Left hindlimb (tissue), 1 donor: ENCODE results near the gene SEMA3G.

Experiments
- DNase-seq: peaks from one replicate; pipeline ENCODE4 v3.0.0-alpha.2; 2018

The SEMA3G gene

DNA sequence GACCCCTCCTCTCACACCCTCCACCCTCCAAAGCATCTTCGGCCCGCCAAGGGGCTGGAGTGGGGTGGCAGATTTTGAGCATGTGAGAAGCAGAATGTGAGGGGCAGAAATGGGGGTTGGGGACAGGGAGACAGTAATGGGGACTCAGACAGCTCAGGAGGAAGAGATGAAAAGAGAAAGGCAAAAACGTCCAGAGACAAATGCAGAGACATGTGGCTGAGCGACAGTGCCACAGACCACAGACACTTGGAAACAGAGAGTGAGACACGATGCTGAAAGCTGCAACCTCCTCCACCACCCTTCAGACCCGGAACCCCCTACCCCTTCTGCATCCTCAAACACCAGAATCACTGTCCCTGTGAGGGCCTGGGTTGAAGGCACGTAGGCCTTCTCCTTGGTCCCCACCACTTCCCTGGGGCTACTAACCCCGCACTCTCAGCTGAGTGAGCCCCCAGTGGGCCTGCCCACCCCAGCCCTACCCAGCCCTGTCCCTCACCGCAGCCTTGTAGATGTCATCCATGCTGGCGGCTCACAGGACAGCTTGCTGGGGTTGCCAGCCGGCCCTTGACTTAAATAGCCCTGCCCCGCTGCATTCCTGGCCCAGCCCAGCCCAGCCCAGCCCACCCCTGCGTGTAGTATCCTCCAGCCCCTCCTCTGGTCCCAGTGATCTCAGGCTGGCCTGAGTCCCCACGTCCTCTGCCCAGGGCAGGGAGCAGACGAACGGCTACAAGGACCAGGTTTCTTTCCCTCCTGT, 8.8 kb upstream of the SEMA3G start, which contains the start of gene TNNC1:
Gene TNNC1, minus strand, starts transcription at position 546 of the 754 bp plus-strand sequence. Its CDS starts 26 bp downstream, at position 520.
- DNase-seq, result no peak

DNA sequence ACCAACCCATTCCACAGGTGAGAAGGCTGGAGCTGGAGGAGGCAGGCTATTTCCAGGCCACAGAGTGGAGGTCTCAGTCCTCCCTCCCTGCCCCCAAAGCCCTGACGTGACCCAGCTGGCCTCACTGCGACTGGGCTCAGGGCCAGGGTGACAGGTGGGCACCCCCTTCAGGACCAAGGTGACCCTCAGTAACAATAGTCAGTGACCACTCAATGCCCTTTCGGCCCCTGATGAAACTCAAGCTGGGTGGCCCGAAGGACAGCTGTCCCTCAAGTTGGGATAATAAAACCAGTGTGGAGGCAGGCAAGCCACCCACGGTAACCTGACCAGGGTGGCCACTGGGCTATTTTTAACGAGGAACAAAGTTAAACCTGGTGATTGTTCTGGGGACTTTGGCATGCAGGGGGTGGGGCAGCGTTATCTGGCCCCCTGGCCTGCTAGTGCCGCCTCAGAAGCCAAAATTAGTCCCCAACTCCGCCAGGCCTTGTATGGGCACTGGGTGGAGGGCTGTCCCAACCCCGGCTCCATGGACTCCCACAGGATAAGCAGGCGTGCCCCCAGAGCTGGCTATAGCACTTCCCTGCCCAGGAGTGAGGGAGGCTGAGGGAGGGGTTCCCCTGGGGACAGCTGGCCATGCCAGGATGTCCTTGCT, 7.8 kb upstream of the SEMA3G start:
- no peak for DNase-seq

DNA sequence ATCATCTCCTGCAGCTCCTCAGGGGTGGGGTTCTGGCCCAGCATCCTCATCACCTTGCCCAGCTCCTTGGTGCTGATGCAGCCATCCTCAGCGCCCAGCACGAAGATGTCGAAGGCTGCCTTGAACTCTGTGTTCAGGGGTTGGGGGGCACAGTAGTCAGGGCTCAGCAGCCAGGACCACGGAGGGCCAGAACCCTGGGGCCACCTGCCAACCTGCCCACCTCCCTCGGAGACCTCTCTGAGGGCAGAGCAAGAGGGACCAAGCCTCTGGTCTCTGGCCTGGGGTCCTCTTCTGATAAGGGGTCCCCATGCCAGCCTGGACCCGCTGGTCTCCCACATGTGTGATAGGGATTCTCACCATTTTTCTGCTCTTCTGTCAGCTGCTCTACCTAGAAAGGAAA, 7.2 kb upstream of the SEMA3G start:
- DNase-seq, result no peak

DNA sequence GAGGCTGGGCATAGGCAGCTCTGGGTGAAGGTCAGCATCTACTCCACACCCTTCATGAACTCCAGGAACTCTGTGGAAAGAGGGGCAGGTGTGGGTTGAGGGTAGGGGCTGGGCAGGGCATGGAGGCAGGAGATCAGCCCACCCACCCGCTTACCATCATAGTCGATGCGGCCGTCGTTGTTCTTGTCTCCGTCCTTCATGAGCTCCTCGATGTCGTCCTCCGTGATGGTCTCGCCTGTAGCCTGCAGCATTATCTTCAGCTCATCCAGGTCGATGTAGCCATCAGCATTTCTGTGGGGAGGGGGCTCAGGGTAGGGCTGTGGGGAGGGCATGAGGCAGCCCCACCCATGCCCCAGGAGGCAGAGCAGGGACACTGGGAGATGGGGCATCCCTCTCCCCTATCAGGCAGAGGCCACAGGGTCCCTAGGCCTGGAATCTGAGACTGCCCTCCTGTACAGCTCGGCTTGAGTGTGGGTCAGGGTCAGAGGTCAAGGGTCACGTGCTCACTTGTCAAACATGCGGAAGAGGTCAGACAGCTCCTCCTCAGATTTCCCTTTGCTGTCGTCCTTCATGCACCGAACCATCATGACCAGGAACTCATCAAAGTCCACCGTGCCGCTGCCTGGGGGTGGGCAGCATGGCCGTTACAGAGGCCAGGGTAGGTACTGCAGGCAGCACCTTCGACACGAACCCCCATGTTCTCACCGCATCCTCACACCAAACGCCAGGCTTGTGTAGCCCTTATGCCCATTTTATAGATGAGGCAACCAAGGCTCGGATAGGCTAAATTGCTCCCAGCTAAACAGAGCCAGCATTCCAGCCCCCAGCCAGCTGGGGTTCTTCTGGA, 6.6 kb upstream of the SEMA3G start:
- DNase-seq, result peak; percentile 22

GRCh38 chr3:52450489-52451236, 5.8 kb upstream of the SEMA3G start:
- DNase-seq, result no peak

- peak; percentile 33 for DNase-seq
Observed at GRCh38 chr3:52447512-52448355, 2.8 kb upstream of the SEMA3G start.

GRCh38 chr3:52446631-52447511, 2.0 kb upstream of the SEMA3G start:
- no peak for DNase-seq

GRCh38 chr3:52446042-52446441, 1.1 kb upstream of the SEMA3G start:
- DNase-seq, result no peak

DNA sequence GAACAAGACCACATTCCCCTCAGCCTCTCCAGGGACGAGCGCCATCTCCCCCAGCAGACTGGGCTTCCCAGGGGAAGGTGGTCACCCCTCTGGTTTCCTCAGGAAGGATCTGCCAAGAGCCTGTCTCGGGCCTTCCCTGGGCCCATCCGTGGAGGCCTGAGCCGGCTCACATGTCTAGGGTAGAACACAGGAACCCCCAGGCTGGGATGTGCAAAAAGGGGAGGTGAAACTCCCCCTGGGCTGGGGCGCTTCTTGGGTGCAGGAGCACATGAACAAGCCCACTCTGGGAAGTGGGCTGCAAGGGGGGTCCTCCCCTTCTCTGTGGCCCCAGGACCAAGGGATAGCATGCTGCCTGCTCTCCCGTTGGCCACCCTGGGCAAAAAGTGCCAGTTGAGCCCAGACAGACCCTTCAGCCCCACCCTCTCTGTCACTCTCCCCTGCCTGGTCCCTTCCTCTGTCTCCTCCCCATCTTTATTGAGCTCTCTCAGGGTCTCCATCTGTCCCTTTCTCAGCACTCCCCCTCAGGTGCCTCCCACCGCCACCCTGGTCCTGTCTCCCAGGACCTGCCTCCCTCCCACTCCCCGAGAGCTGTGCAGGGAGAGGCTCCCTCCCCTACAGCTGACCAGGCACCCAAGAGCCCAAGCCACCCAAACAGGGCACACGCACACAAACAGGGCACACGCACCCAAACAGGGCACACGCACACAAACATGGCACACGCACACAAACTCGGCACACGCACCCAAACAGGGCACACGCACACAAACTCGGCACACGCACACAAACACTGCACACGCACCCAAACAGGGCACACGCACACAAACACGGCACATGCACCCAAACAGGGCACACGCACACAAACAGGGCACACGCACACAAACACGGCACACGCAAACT, 864 bp downstream of the SEMA3G start:
- no peak for DNase-seq

GRCh38 chr3:52443268-52443610, 1.7 kb downstream of the SEMA3G start:
- DNase-seq, result no peak

- no peak for DNase-seq
Observed at GRCh38 chr3:52442409-52443267, 2.3 kb downstream of the SEMA3G start.

DNA sequence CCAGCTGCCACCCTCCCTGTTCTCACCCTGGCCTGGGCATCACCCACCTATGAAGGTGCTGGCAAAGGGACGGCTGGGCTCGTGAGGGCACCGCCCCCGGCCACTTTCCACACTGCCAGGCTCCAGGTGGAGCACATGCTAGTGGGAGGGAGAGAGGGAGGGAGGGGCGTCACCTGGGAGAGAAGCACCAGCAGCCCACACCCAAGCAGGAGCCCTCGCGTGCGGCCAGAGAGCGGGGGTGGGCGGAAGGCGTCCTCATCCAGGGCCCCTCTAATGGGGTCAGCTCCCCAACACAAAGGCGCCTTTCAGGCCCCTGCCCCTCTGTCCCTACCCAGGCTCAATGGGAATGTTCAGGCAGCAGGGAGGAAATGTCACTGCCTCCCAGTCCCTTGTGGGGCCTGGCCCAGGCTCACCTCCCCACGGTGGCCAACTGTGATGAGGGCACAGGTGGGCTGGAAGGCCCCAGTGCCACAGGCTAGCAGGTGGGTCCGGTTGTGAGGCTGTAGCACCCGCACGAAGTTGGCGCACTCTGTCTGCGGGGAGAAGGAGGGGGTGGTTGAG, 3.1 kb downstream of the SEMA3G start:
- DNase-seq, result no peak

GRCh38 chr3:52441091-52441771, 3.7 kb downstream of the SEMA3G start:
- no peak for DNase-seq

GRCh38 chr3:52440671-52441070, 4.2 kb downstream of the SEMA3G start:
- DNase-seq, result no peak

DNA sequence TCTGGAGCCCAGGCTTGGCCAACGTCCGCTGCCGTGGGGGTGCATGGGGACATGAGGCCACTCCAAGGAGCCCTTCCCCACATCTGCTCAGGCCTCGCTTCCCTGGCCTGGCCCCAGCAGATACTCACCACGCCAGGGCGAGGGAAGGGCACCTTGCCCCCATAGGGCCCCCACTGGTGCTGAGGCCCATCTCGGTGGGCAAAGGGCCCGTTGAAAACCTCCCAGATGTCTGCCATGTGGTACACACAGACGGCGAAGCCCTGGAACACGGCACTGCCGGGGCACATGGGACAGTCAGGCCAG, 4.7 kb downstream of the SEMA3G start:
- no peak for DNase-seq

- no peak for DNase-seq
Observed at GRCh38 chr3:52439426-52440248, 5.3 kb downstream of the SEMA3G start.
